ENCODE data around the gene BGLAP.

GRCh38 chr1:156221986-156222692 lies 19.8 kb upstream of the BGLAP start:
- TF ChIP-seq GATA2 (IDR thresholded peaks at IDR 0.05; ENCODE audit: low read depth, low read length) (no peak), GATA3 (IDR thresholded peaks at IDR 0.05; ENCODE audit: low read depth, low read length) (no peak)

All from SH-SY5Y (cell line).